Adrenal gland (tissue), 12 donors: ENCODE results near the gene RXRB. TPM values are rescaled to one million over a fixed set of nuclear protein-coding genes. Genes with fewer than 3 reads are reported as not detected.
A peak's percentile ranks its signal among the peaks of the same experiment; 100 is the strongest.

Experiments used
- DNase-seq, 7 donors: peaks; one replicate each; pipeline ENCODE4 v3.0.0-alpha.2; 2019 to 2020
- H3K27ac ChIP-seq, 5 donors: fragments of 200-600 bp; sonication (generic) in 4 of 5; 1 replicate in 3 of 5; 2 replicates in 2 of 5; pipeline versions ENCODE4 v1.5.1 to v1.8.0; 2016 to 2020; ENCODE audit warnings: mild to moderate bottlenecking in 1 of 5
- H3K27me3 ChIP-seq: fragments of 200-600 bp; 2 replicates; pipeline ENCODE4 v1.8.0; 2021
- H3K36me3 ChIP-seq, 2 donors: fragments of 200-600 bp; replicated peaks in 1 of 2; 1 replicate in 1 of 2; 2 replicates in 1 of 2; pipeline versions ENCODE4 v1.5.1 to v1.8.0; 2018 to 2022
- H3K4me1 ChIP-seq, 2 donors: fragments of 200-600 bp; replicated peaks in 1 of 2; 1 replicate in 1 of 2; 2 replicates in 1 of 2; pipeline versions ENCODE4 v1.5.1 to v1.8.0; 2018 to 2021
- H3K4me3 ChIP-seq, 4 donors: fragments of 200-600 bp; sonication (generic) in 3 of 4; one replicate each; pipeline ENCODE4 v1.5.1; 2016 to 2018
- H3K9me3 ChIP-seq, 3 donors: fragments of 200-600 bp; sonication (generic) in 1 of 3; replicated peaks in 1 of 3; 1 replicate in 2 of 3; 2 replicates in 1 of 3; pipeline versions ENCODE4 v1.5.1 to v1.8.0; 2016 to 2021
- CTCF ChIP-seq, 6 experiments: fragments of 450-650 bp in 4 of 6; fragments of 200-600 bp in 2 of 6; sonication (generic) in 1 of 6; IDR thresholded peaks; 1 replicate in 5 of 6; 2 replicates in 1 of 6; pipeline versions ENCODE4 v1.5.1 to v1.8.0; 2016 to 2021; ENCODE audit warnings: antibody characterized with exemption in 6 of 6, mild to moderate bottlenecking in 2 of 6, moderate library complexity in 1 of 6
- POLR2A ChIP-seq, 2 donors: fragments of 450-650 bp; IDR thresholded peaks; one replicate each; pipeline ENCODE4 v1.6.1; 2017; ENCODE audit warnings: antibody characterized with exemption in 2 of 2, mild to moderate bottlenecking in 2 of 2, moderate library complexity in 1 of 2
- WGBS, 4 donors: extraction: QIAGEN DNeasy Blood & Tissue Kit in 2 of 4; methylation state at CpG; one replicate each; pipeline versions ENCODE4 v1.1.5 to v1.1.7; 2013 to 2017; 5-methylcytosine and 5-hydroxymethylcytosine counted together
- intact Hi-C, 2 donors: fragments of 100-400 bp; cut with DNase I; formaldehyde crosslinking; loops; one replicate each; pipeline versions ENCODE4 v1.14.1 to v1.15.0; 2022 to 2023
- polyA plus RNA-seq, 3 donors: library from polyadenylated mRNA; stranded (reverse); fragments of 200-250 nt in 2 of 3; fragments of 350-450 nt in 1 of 3; fragmentation: Illumina TruSeq in 1 of 3; extraction: RNeasy Lipid Tissue Mini Kit (QIAGEN cat#74804) in 1 of 3; gene quantifications; one replicate each; pipeline ENCODE4 v1.2.3, GENCODE V29; 2013 to 2014
- total RNA-seq, 9 donors: library from RNA; depleted of rRNA in 4 of 9; stranded (reverse); fragments of >200 nt in 4 of 9; fragments of 120-200 nt in 1 of 9; fragmentation: NEBNext Ultra II Directional in 1 of 9; extraction: Animal tissue kit (Norgen Biotek cat#: 25700) in 1 of 9; gene quantifications; one replicate each; pipeline versions ENCODE4 v1.1.0 to v1.2.4, GENCODE V29; 2013 to 2023
- donor health status: healthy with polysubstance abuse.
- donor health status: Bipolar disorder and iron deficiency.
- donor health status: DM: yes; HTN: yes; CAD: no.
- donor health status: DM: no; HTN: no; CAD: no.
- donor health status: DM: no; HTN: no; CAD: no.
- donor health status: DM: yes; HTN: yes; CAD: no.

Gene RXRB
- total and polyA plus RNA-seq, 12 donors, result 15.8 to 75.9 (median 33.2) TPM

GRCh38 chr6:33174784-33175183, 25.7 kb downstream of the RXRB start:
- WGBS, 4 donors, result 73 to 93% (median 89%) methylated on average over 4 of the region's 4 CpGs
- Histone ChIP-seq H3K27ac (no peak overlapping the region), H3K4me3 (no peak overlapping the region), H3K27me3 (no peaks in the 10 kb centered on the region), H3K36me3 (no peaks in the 10 kb centered on the region), H3K4me1 (no peaks in the 10 kb centered on the region), H3K9me3 (no peaks in the 10 kb centered on the region)
- TF ChIP-seq CTCF (IDR thresholded peaks at IDR 0.05), result no peak
- TF ChIP-seq POLR2A (IDR thresholded peaks at IDR 0.05), result no peak
- intact Hi-C loops, result loop anchor here in 1 of 2 donors (5.0 kb wide), 1 partner anchor 58 kb away; no protein-coding TSS in a partner anchor
- DNase-seq, result no peak

GRCh38 chr6:33173535-33174180, 26.8 kb downstream of the RXRB start:
- H3K27ac ChIP-seq, result no peak overlapping the region
- no peaks in the 10 kb centered on the region for H3K36me3 ChIP-seq
- H3K4me1 ChIP-seq, result no peaks in the 10 kb centered on the region
- no peaks in the 10 kb centered on the region for H3K27me3 ChIP-seq
- TF ChIP-seq POLR2A (IDR thresholded peaks at IDR 0.05) (no peak), CTCF (IDR thresholded peaks at IDR 0.05) (no peak)
- 65 to 78% (median 70%) methylated on average over 7 to 11 of the region's 11 CpGs for WGBS, 4 donors
- intact Hi-C loops, result no loop called here
- H3K9me3 ChIP-seq, result no peaks in the 10 kb centered on the region
- no peak for DNase-seq
- no peak overlapping the region for H3K4me3 ChIP-seq

- Histone ChIP-seq H3K27ac (no peak overlapping the region), H3K4me1 (no peaks in the 10 kb centered on the region), H3K36me3 (no peaks in the 10 kb centered on the region), H3K27me3 (no peaks in the 10 kb centered on the region), H3K4me3 (no peak overlapping the region), H3K9me3 (no peaks in the 10 kb centered on the region)
- TF ChIP-seq POLR2A (IDR thresholded peaks at IDR 0.05) (no peak), CTCF (IDR thresholded peaks at IDR 0.05) (peak in 5 of 6 experiments; percentile 17 to 45 (median 41))
- no peak for DNase-seq
- intact Hi-C loops, result no loop called here
- WGBS, 4 donors, result 62 to 70% (median 66%) methylated on average over 6 to 16 of the region's 16 CpGs
Observed at GRCh38 chr6:33172688-33173534, 27.6 kb downstream of the RXRB start.

- intact Hi-C loops, result no loop called here
- Histone ChIP-seq H3K4me1 (no peaks in the 10 kb centered on the region), H3K27ac (no peak overlapping the region), H3K4me3 (no peak overlapping the region), H3K9me3 (no peaks in the 10 kb centered on the region), H3K27me3 (no peaks in the 10 kb centered on the region), H3K36me3 (no peaks in the 10 kb centered on the region)
- no peak for TF ChIP-seq POLR2A (IDR thresholded peaks at IDR 0.05)
- no peak for TF ChIP-seq CTCF (IDR thresholded peaks at IDR 0.05)
- DNase-seq, result no peak
- 63 to 73% (median 68%) methylated on average over 8 of the region's 8 CpGs for WGBS, 4 donors
Observed at GRCh38 chr6:33171880-33172687, 28.4 kb downstream of the RXRB start.
